Measurements from ENCODE around the gene CA10.
A peak's percentile ranks its signal among the peaks of the same experiment; 100 is the strongest.

CA10 gene

DNA sequence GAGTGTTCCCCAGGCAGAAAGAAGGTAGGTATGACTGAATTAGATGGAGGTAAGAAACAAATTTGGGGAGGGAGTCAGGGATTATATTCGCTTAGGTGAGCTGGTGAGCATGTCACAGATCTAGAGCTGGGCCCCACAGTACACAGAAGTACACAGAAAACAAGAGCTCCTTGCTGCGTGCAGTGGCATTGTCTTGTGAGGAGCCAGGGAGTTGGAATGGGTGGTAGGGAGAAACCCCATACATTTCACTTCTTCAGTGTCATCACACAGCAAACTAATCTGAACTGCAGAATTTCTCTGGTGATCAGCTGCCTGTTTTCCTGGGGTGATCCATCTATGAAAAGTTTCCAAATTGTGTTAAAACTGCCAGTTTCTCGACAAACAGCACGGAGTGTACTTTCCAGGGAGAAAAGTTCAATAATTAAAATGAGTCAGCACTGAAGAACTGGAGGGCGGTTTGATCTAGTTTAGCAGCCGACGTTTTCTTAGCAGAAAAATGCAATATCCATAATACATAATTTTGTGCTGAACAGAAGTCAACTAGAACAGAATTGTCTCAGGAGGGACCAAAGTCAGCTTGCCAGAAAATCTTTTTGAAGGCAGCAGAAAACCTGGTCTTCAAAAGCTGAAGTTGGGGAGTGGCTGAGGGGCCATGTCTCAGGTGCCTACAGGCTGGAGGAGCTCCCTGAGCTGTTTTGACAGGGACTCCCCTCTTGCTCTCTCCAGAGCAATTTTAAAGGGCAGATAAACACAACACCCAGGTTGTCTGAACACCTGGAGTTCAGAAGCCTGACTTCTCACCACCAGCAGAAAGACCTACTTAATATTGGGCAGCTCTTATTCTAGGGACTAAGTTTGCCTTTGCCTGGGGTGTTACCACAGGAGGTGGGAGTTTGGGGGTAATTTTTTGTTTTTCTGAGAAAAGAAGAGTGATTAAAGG lies 448.6 kb downstream of the CA10 start:
- no peak for DNase-seq

DNA sequence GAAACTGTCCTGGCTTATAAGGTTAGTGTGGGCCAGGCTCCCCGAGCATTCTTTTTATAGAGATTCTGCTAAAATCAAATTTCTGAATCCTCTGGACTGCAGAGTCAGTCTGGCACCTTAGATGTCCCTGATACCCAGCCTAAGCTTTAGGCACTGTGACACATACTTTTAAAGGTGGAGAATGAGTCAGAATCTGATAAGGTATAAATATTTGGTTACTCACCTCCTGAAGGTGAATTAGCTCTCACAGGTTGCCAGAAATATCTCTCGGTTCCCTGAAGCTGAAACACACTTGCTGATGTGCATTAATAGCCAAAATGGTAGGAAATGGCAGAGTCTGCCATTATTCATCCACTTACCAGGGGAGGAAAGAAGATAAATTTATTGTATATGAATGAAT lies 451.3 kb downstream of the CA10 start:
- no peak for DNase-seq

DNA sequence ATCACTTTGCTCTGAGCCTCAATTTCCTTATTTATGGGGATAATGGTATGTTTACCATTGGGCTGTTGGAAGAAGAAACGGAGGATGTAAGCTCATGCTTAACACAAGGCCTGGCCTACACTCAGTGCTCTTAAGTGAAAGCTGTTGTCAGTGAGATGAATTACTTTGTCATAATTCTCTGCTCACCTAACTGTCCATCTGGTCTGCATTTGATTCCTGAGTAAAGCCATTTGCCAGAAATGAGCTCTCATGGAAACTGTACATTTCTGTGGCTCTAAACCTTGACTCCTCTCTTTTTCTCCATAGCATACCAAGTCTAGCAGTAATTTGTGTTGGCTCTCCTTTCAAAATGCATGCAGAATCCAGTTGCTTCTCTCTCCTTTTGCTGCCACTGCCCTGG lies 452.4 kb downstream of the CA10 start:
- no peak for DNase-seq

DNA sequence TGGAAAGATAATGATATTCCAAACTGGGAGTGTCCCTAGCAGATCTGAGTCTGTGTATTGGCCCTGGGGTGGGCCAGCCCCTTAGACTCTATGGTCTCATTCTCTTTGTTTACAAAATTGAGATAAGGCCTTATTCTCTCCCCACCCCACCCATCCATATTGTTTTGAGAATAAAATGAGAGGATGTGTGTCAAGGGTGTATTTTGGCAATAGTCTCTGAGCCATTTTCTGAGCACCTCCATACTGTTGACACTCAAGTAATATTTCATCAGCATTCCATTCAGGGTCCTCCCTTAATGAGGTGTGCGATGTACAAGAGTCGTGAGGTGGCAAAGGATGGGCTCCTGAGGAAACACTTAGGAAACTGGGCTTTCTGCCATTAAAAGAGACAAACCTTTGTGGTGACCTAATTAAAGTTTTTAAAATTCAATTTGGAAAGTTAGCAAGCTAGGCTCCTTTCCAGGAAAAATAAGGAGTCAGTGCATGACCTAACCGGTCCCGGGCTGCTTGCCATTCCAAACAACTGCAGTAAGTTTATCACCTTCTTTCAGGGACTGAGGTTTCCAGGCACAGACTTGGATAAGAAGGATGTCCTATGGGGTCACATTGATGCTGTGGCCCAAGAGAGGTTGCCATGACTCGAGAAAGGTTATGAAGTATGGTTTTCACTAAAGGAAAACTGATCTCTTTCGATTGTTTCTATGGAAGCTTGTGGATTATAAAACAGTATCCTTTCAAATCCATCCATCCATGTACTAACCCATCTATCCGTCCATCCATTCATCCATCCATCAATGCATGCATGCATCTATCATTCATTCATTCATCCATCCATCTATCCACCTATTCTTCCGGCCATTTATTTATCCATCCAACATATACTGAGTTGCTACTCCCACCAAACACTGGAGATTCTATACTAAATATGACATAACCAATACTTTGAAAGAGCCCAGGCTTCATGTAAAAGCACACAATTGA lies 454.9 kb downstream of the CA10 start:
- no peak for DNase-seq

DNA sequence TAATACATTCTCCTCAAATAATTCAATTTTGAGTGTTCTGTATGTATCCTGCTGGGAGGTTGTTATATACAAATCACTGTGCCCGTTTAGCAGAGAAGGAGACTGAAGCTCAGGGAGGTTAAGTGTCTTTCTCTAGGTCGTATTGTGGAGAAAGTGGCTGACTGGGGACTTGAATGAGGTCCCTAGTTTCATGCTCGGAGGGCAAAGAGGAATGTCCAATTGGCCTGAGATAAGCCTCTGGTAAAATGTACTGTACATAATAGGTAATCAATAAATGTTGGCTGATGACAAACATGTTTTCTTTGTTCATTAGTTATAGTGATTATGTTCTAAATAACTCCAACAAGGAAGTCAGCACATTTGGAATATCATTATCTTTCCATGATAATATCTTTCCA lies 455.6 kb downstream of the CA10 start:
- DNase-seq = no peak

DNA sequence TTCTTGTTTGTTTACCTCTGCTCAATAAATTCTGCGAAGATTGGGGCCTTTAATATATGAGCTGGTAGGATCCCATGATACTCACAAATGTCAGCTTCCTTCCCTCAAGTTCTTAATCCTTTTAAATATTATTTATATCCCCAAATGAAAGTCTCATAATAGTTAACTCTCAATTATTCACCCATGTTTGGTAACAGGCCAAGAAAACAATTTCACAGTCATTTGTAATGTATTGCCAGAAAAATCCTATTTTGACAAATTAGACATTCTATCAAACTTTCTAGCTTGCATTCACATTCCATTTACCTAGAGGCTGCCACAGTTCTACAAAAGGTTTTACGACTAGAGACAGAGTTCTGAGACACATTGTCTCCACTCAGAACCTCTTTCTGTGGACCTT lies 457.0 kb downstream of the CA10 start:
- no peak for DNase-seq

DNA sequence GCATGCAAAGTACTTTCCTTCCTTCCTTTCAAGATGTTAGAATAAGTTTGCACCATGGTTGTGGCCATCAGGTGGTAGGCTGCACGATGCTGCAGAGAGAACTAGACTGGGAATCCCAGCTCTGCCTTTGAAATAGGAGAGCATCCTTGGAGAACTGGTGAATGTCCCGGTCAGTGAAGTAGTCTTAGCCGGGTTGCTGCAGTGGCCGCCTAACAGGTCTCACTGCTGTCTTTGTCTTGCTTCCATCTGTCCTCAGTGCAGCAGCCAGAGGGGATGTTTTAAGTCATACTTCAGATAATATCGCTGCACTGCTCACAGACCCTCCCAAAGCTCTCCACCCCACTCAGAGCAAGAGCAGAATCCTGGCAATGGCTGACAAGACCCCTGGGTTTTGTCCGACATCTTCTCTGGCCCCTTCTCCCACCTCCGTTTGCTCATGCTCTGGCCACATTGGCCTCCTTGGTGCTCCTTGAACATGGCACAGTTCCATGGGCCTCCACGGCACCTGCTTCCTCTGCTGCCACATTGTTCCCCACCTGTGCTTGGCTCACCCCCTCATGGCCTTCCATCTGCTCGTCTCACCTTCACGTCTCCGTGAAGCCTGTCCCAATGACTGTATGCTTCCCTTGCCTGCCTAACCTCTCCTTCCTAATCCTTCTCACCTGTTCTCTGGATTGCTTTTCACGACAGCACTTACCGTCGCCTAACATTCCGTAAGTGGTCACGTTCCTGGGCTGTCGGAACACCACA lies 458.3 kb downstream of the CA10 start:
- DNase-seq = no peak

DNA sequence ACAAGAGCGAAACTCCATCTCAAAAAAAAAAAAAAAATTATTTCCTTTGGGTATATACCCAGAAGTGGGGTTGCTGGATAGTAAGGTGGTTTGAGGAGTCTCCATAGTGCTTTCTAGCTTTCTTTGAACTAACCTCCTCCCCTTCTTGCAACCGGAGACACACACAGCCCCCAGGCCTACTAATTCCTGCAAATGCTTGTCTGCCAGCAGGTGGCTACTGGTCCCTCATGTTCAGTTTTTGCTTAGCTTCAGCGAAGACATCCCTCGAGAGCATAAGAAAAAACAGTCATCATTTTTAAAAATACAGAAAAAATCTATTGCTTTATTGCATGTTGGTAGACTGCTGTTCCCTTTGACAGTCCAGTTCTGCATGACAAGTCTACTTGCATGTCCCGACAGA lies 459.2 kb downstream of the CA10 start:
- no peak for DNase-seq

DNA sequence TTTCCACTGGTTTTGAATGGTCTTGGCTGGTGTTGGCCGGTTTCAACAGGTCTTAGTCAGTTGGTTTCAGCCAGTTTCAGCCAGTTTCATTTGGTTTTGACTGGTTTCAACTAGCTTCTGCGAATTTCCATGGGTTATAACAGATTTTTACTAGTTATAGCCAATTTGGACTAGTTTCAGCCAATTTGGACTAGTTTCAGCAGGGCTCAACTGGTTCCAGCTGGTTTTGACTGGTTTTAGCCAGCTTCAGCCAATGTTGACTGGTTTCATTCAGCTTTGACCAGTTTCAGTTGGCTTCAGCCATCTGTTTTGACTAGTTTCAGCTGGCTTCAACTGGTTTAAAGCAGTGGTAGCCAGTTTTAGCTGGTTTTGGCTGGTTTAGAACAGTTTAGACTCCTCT lies 465.6 kb downstream of the CA10 start:
- DNase-seq = no peak

DNA sequence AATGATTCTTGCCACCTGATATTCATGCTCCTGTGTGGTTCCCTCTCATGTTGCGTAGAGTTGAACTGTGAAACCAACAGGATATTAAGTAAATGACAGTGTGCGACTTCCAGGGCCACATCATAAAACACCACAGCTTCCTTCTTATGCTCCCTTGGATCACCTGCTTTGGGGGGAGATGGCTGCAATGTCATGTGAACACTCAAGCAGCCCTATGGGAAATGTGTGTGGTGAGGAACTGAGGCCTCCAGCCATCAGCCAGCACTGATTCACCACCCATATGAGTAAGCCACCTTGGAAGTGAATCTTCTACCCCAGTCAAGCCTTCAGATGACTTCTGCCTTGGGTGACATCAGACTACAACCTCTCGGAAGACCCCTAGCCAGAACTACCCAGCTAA lies 470.6 kb downstream of the CA10 start:
- DNase-seq = no peak

DNA sequence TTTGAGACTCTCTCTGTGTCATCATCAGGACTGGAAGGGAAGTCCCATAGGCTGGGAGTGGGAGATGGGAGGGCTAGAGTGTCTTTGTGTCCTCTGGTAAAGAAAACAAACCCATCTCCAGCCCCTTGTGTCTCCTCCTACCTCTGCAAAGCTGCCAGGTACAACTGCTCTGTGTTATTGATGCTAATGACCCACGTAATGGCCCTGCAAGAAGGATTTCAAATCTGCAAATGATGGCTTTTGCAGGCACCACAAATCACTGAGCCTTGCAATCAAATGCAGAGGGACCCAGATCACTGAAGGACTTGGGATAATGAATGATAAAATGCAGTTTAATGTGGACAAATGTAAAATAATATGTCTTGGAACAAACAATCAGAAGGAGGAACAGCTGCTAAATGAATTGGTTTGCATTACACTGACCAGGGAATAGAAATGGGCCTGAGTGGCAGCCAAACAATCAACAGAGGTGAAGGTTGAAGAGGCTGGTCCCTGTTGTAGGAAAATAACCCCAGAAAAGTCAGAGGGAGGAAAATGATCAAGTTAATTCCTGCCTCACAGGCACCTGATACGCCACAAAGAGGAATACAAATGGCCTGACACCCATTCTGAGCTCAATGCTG lies 473.1 kb downstream of the CA10 start:
- DNase-seq = no peak

DNA sequence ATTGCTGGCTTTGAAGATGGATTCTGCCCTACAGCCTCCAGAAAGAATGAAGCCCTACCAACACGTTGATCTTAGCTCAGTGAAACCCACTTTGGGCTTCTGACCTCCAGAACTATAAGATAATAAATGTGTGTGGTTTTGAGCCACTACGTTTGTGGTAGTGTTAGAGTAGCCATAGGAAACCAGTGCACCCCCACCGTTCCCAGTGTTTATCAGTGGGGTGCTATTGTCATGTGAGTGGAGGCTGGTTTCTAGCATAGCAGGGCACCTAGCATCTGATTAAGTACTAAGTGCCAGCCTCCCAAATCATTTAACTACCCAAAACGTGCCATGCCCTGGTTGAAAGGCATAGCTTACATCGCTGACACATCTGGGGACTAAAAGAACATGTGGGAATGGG lies 474.3 kb downstream of the CA10 start:
- DNase-seq = no peak

DNA sequence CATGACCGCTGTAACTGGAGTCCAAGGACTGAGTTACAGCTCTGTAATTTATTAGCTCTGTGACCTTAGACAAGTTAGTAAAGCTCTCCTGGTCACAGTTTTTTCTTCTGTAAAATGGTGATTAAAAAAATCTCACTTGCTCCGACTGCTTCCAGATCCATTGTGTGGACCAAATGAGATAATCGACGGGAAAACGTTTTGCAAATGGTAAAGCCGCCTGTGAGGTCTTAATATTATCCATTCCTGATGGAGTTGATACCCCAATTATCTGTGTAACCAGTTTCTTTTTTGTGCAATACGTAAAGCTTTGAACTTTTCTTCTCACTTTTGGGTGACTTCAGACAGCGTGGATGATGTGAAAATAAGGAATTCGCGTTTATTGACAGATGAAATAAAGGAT lies 475.2 kb downstream of the CA10 start:
- DNase-seq = no peak

DNA sequence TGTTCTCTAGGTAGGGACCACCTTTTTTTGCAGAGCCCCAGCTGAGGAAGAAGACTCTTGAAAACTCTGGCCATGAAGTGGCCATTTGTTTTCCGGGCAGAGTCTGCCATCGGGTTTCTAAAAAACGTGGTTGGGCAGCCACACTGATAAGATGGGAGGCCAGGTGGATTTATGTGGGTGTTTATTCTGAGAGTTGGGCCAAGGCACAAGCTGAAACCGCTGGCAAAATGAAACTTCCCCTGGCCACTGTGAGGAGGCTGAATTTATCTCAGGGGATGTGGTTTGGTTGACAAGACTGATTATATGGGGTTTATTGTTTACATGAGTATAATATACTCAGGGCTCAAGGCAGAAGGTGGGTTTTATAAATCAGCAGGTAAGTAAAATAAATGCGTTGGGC lies 476.4 kb downstream of the CA10 start:
- DNase-seq = no peak

DNA sequence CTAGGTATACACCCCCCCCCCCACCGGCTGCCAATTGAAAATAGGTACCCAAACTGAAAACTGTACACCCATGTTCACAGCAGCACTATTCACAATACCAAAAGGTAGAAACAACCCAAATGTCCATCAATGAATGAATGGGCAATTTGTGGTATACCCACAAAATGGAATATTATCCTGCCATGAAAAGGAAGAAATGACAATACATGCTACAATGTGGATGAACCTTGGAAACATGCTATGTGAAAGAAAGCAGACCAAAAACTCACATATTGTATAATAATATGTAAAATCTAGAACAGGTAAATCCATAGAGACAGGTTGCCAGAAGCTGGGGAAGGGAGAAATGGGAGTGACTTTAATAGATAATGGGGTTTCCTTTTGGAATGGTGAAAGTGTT lies 480.6 kb downstream of the CA10 start:
- no peak for DNase-seq

DNA sequence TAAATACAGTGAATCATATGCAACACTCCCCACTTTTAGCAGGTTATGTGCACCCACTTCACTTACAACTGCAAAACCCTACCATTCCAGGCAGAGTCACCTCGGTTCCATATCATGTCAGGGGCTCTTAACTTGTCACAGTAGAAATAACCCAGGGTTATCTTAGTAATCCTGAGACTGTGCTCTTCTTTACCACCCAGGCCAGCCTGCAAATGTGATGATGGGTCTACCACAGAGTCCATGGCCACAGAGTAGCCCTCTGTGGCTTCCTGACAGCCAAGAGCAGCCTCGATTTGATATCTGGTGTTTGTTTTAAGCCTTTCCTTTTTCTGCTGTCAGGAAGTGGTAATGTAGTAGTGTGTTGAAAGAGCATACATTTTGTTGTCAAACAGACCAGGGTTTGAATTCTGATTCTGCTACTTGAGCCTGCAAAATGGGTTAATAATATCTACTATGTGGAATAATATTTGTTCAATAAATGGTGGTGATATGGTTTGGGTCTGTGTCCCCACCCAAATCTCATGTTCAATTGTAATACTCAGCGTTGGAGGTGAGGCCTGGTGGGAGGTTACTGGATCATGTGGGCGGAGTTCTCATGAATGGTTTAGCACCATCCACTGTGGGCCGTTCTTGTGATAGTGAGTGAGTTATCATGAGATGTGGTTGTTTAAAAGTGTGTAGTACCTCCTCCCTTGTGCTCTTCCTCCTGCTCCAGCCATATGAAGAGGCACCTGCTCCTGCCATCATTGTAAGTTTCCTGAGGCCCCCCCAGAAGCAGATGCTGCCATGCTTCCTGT lies 481.6 kb downstream of the CA10 start:
- no peak for DNase-seq

DNA sequence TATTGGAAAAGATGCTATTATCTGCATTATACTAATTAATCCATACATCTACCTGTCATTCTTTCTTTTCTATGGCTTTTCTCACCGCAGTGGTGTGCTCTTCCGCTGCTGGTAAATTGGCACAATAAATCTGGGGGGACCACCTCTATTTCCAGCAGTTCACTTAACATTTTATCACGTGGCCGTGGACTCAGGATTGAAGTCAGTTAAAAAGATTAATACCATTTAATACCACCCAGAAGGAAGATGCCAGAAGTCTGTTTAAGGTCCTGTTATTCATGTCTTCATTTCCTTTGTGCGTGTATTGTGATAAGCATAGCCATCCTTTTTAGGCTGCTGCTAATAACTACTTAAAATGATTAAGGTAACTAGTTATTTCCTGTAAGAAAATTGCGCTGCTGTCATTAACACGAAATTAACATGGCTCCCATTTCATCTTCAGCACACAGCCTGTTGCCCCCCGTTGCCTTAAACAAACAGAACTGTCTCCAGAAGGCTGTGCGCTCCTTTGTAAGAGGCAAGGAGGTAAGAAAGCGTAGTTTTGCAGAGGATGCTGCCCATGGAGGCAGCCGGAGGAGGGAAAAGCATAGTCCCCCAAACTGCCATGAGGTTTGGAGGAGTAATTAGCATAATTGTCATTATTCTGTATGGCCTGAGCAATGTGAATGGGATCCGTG lies 483.8 kb downstream of the CA10 start:
- peak; percentile 40 for DNase-seq

DNA sequence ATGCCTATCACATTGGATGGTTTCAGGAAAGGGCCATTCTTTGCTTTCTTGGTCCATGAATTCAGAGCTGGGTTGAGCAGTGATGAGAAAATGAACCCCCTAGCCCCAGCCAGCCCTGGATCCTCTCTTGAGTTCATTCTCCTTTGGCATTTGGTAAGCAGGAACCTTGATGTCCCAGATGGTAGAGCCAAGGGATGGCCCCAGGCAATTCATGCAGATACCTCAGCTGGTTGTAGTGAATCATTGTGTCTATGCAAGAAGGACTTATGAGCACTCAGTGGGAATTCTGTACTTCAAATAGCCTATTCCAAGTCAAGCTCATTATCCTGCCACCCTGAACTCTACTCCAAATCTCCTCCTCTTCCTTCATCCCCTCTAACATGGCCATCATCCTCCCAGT lies 485.4 kb downstream of the CA10 start:
- DNase-seq = no peak

DNA sequence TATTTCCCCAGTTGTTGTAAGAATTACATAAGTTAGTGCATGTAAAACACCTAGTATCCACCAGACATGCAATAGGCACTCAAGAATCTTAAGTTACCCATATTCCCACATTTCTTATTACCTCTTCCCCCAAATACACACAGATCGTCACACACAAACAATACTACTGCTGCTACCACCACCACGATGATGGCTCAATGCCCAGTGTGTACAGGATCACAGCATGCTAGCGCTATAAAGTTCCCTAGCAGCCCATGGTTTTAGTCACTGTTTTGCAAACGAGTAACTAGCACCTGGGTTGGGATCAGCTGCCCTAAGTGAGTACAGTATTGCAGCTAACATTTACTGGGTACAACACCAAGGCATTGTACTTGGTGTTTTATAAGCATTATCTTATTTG lies 486.4 kb downstream of the CA10 start:
- no peak for DNase-seq

DNA sequence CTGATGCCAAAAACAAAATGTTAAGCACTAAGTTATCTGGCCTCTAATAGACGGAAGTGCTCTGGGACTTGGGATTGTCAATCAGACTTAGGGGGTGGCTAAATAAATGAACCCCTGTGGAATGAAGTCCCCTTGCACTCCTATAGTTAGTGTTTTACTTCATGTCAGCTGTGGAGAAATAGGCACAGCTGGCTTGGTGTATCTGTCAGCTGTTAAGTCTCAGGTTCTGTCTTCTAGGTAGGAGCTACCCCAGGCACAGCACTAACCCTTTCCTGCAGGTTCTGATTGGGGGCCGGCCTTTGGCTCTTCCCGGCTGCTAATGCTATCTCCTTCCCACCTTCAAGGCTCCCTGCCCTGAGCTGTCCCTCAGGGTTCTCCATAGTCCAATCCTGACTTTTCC lies 487.6 kb downstream of the CA10 start:
- no peak for DNase-seq

DNA sequence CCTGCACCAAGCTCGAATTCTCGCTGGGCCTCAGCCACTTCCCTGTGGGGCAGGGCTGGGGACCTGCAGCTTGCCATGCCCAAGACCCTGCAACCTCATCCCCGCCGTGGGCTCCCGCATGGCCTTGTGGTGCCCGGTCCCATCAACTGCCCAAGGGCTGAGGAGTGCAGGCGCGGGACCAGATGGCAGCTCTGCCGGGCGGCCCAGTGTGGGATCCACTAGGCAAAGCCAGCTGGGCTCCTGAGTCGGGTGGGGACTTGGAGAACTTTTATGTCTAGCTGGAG lies 489.6 kb downstream of the CA10 start:
- no peak for DNase-seq
